GM21447 (cell line): ENCODE data around the gene ABLIM3.

Source experiments
- ATAC-seq: cut with Tn5 transposase; IDR thresholded peaks from one replicate; pipeline ENCODE4 v1.9.1; 2021; ENCODE audit not compliant: unreplicated experiment

Gene ABLIM3

GRCh38 chr5:149141224-149141956 lies at the start of gene ABLIM3:
Gene ABLIM3 (plus strand): TSS chr5:149141493. CDS start chr5:149142096, 603 bp downstream.
- ATAC-seq, result peak; percentile 73

- ATAC-seq, result no peak
Measured at GRCh38 chr5:149093625-149094024, 47.7 kb upstream of the ABLIM3 start.

- no peak for ATAC-seq
Measured at GRCh38 chr5:149094996-149095395, 46.3 kb upstream of the ABLIM3 start.

- no peak for ATAC-seq
Measured at GRCh38 chr5:149099920-149100319, 41.4 kb upstream of the ABLIM3 start.

GRCh38 chr5:149100331-149100730 lies 41.0 kb upstream of the ABLIM3 start:
- ATAC-seq, result no peak

- ATAC-seq, result no peak
Measured at GRCh38 chr5:149108651-149109280, 32.5 kb upstream of the ABLIM3 start.

- no peak for ATAC-seq
Measured at GRCh38 chr5:149110406-149110805, 30.9 kb upstream of the ABLIM3 start.

- ATAC-seq, result no peak
Measured at GRCh38 chr5:149113669-149114068, 27.6 kb upstream of the ABLIM3 start.

GRCh38 chr5:149114403-149115312 lies 26.6 kb upstream of the ABLIM3 start:
- peak; percentile 55 for ATAC-seq

- no peak for ATAC-seq
Measured at GRCh38 chr5:149117970-149118369, 23.3 kb upstream of the ABLIM3 start.

- no peak for ATAC-seq
Measured at GRCh38 chr5:149118463-149118862, 22.8 kb upstream of the ABLIM3 start.

GRCh38 chr5:149121145-149121544 lies 20.1 kb upstream of the ABLIM3 start:
- no peak for ATAC-seq

GRCh38 chr5:149123211-149123610 lies 18.1 kb upstream of the ABLIM3 start:
- ATAC-seq, result no peak

GRCh38 chr5:149125386-149125891 lies 15.9 kb upstream of the ABLIM3 start:
- no peak for ATAC-seq

- no peak for ATAC-seq
Measured at GRCh38 chr5:149126906-149127305, 14.4 kb upstream of the ABLIM3 start.

GRCh38 chr5:149127394-149127955 lies 13.8 kb upstream of the ABLIM3 start:
- ATAC-seq, result no peak

- ATAC-seq, result no peak
Measured at GRCh38 chr5:149128023-149128875, 13.0 kb upstream of the ABLIM3 start.

- no peak for ATAC-seq
Measured at GRCh38 chr5:149129181-149129580, 12.1 kb upstream of the ABLIM3 start.

- ATAC-seq, result no peak
Measured at GRCh38 chr5:149130121-149130914, 11.0 kb upstream of the ABLIM3 start.
